CD4-positive, alpha-beta T cell treated with Interleukin-17A for 1 hour (primary cell): ENCODE results near the gene TNFRSF1A.

Source experiments
- DNase-seq: peaks from one replicate; pipeline ENCODE4 v3.0.0-alpha.2; 2020

TNFRSF1A gene

DNA sequence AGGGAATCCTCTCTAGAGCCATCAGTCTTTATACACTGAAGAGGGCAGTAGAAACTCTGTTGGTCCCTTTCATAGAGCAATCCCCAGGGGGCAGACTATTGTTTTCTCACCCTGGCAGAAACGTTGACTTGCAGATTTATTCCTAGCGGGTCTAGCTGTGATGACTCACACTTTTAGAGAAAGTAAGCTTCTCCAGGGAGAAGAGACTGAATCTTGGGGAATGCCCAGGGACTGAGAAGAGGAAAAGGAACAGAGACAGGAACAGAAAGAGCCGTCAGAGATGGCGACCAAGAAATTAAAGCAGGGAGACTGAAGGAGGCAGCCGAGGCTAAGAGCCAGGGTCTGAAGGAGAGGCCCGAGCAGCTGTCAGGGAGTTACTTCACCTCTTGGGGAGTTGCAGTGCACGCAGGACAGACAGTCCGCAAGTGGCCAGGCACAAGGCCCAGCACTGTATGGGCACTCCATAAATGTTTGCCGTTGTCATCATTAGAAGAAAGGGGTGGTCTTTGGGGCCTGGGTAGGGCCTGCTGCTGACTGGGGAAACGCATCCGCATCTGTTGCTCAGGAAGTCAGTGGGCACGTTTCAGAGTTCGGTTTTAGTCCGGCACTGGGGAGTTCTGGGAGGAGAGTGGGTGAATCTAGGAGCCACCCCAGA is 18.4 kb downstream of the TNFRSF1A start:
- DNase-seq: peak; percentile 70

DNA sequence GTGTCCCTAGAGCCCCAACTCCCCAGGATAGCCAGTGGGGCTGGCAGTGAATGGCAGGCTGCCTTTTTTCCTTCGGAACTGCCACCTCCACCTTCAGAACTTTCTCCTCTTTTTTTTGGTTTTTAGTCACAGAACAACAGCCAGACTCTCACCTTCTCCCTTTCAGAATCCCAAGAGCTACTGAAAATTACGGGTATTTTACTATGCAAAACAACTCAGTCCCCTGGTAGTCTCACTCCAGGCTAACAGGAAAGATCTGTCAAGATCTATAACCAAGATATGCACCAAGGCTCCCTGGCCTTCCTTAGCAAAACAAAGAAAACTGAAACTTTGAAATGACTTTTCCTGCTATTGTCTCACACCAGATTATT is 18.9 kb downstream of the TNFRSF1A start:
- no peak for DNase-seq

DNA sequence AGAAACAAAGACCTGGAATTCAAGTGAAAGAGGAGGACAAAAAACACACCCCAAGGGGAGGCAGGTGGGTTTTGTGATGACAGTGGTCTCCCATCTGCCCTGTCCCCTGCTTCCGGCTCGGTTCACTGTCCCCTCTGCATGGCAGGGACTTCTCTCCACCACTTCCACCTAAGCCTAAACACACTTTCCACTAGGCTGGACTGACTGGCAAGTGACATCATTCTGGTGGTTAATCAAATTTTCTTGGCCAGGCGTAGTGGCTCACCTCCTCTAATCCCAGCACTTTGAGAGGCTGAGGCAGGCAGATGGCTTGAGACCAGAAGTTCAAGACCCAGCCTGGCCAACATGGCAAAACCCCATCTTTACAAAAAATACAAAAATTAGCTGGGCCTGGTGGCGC is 19.5 kb downstream of the TNFRSF1A start:
- DNase-seq: no peak

DNA sequence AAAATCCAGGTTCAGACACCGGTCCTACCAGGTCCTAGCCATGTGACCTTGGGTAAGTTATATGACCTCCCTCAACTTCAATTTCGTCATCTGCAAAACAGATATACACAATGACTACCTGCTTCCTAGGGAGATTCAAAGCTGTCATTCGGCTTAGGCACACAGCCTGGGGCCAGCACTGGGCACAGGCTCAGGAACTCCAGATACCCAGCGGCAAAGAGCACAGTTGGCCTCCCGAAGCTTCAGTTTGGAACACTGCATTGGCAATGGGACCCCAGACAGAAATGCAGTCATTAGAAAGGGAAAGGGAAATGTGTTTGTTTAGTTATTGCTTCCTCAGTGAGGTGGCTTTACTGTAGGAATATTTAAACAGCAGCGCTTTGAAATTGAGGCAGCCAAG is 20.0 kb downstream of the TNFRSF1A start:
- DNase-seq: no peak

DNA sequence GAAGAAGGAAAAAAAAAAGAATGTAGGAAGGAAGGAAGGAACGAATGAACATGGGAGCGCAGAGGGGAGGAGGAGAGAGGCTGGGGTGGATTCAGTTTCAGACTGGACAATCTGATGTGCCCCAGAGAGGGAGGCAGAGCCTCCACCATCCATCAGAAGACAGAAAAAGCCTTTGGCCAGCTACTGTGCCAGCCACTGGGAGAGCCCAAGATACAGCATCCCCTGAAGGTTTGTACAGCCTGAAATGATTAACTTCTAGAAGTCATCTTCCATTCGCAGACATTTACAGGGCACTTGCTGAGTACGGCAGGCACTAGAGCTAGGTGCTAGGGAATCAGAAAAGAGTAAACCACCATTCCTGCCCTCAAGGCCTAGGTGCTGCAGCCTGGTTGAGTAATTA is 22.4 kb downstream of the TNFRSF1A start:
- no peak for DNase-seq

DNA sequence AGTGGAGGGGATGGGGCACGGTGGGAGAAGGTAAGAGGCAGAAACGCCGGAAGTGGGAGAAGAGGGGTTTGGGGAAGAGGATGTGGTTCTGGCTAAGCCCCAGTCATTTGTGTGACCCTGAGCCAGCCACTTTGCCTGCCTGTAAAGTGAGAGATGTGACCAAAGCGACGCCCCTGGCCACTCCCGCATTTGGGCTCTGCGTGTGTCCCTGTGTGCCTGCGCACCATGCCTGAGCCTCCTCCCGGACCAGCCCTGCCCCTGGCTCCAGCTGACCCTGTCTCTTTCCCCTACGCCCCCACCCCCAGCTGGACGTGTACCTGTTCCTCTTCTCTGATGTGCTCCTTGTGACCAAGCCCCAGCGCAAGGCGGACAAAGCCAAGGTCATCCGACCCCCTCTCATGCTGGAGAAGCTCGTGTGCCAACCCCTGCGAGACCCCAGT is 23.4 kb downstream of the TNFRSF1A start:
- no peak for DNase-seq

DNA sequence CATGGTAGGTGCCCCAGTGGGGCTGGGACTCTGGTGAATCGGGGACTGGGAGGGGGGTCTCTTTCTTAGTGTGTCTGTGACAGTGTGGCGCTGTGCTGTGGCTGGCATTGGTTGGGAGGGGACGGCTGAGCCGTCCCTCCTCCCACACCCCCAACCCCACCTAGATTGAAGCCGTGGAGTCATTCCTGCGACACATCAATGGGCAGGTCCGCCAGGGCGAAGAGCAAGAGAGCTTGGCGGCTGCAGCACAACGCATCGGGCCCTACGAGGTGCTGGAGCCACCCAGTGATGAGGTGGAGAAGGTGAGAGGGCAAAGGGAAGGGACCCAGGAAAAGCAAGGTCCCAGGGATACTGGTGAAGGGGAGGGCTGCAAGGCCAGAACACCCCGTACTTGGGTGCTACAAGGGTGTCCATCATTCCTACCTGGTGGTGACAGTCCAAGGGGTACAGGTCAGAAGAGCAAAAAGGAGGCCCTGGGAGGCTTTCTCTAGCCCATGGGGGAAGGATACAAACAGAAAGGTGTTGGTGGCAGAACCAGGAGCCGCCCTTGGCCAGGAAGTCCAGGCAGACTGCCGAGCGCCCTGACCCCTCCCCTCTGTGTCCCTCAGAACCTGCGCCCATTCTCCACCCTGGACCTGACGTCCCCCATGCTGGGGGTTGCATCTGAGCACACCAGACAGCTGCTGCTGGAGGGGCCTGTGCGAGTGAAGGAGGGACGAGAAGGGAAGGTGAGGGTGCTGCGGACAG is 24.0 kb downstream of the TNFRSF1A start:
- no peak for DNase-seq

DNA sequence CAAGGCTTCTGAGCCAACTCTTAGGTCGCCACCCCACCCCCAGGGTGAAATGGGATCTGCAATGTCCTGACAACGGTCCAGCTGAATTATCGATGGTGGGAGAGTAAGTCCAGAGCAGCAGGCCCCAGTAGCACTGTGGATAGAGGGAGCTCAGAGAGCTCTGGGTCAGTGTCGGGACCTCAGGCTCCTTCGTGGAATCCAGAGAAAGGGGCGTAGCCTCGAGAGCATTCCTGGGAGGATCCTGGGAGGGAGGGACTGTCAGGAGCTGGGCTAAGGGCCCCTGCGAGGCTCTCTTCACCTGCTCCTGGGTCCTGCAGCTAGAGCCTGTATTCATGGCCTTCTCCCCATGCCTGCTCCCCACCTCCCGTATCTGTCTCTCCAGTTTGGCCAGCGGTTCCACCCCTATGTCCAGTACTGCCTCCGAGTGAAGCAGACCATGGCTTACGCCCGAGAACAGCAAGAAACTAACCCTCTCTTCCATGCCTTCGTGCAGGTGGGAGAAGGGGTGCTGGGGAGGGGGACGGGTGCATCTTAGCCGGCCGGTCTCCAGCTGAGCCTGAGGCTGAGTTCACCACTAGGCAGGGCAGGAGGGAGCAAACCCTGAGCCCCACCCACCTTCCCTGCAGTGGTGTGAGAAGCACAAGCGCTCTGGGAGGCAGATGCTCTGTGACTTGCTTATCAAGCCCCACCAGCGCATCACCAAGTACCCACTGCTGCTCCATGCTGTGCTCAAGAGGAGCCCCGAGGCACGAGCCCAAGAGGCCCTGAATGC is 24.8 kb downstream of the TNFRSF1A start:
- no peak for DNase-seq

DNA sequence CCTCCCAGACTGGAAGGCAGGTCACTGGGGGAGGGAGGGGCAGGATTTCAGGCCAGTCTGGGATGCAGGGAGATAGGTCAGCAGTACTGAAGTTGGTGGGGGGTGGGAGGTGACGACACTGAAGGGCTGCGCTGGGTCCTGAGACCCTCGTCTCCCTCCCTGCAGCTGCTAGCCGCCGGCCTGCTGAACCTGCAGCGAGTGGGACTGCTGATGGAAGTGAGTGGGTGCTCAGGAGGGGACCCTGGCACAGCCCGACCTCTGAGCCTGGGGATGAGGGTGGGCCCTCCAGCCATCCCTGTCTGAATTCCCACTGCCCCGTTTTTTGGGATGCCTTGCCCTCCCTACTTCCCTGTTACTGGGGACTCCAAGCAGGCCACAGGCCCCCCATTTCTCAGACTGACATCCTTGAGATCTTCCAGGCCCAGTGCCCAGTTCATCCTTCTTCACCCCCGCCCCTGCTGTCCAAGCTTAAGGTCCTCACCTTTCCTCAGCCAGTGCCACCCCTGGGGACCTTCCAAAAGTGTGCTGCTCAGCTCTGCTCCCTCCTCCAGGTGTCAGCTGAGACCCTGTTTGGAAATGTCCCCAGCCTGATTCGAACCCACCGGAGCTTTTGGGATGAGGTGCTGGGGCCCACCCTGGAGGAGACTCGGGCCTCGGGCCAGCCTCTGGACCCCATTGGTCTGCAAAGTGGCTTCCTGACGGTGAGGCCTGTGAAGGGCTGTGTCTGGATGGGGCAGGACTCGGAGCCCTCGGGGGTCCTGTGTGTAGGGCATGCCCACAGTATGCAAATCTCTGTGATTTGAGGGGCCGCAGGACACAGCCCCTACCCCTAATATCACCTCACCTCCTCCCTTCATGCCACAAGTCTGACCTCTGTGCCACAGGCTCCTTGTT is 25.9 kb downstream of the TNFRSF1A start:
- DNase-seq: no peak

DNA sequence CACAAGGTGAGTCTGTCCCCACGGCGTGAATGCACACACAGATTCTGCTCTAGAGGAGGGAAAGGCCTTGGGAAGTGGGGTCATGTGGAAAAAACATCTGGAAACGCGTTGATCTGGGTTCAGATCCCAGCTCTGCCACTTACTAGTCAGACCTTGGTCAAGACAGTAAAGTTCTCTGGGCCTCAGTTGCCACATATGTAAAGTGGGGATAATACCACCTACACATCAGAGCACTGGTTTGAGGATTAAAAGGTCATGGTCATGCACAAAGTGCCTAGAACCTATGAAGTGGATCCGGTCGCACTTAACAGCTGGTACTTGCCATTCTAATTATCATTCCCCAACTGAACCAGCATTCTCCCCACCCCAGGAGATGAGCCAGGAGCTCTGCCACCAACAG is 26.7 kb downstream of the TNFRSF1A start:
- DNase-seq: no peak

DNA sequence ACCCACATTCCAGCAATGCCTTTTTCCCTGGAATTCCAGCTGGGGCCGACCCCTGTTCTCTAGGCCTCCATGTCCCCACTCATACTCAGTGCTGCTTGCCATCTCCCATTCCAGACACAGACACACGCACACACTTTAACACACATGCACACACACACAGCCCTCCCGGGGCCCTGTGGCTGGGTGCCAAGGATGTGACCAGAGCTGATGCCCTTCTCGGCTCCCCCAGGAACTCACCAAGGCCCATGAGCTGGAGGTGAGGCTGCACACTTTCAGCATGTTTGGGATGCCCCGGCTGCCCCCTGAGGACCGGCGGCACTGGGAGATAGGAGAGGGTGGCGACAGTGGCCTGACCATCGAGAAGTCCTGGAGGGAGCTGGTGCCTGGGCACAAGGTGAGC is 27.1 kb downstream of the TNFRSF1A start:
- DNase-seq: no peak

DNA sequence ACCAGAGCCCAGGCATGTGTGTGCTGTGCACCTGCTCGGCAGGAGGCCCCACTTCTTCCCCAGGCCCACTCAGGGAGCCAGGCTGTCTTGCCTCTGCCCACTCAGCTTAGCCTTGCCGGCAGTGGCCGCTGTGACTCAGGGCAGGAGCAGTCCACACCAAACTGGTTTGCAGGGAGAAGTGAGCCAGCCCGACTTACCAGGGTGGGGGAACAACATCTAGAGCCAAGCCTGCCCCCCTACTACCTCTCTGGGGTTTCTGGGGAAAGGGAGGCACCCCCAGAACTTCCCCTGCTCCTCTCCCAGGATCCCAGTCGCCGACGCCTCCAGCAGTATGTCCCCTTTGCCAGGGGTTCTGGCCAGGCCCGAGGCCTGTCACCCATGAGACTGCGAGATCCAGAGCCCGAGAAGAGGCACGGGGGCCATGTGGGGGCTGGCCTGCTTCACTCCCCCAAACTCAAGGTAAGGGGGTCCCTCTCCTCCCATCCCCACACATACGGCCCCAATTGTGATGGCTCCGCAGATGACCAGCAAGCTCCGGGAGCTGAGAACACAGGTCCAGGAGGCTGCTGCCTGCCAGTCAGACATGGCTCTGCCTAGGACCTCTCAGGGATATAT is 28.4 kb downstream of the TNFRSF1A start:
- DNase-seq: no peak

DNA sequence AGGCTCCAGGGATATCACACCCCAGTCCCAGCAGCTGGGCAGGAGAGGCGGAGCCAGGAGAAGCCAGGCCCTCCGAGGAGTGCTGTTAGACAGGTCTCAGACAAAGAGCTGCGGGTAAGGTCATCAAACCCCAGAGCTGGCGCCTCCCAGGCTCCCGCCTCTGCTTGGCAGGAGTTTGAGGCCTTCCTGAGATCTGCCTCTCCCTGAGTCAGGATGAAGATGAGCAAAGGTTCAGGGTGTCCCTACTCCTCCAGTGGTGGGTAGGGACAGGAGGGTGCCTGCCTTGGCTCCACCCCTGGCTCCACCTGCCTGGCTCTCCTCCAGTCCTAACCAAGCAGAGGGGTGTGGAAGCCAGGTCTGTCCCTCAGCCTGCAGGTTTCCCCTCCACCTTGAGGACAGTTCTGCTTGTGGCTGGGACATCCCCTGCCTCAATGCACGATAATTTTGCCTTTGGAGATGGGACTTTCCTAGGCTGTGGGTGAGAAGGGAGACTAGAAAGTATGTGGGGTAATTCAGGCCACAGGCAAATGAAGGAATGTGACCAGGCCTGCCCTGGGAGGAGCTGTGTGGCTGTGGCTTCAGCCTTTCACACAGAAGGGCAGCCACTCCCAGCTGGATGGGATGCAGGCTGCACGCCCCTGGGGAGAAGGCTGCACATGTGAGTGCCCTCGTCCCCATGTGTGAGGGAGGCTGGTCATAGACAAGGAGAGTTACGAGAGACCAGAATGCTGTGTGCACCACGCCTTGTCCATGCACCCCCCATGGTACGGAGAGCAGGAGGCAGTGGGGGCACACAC is 29.1 kb downstream of the TNFRSF1A start:
- DNase-seq: no peak

DNA sequence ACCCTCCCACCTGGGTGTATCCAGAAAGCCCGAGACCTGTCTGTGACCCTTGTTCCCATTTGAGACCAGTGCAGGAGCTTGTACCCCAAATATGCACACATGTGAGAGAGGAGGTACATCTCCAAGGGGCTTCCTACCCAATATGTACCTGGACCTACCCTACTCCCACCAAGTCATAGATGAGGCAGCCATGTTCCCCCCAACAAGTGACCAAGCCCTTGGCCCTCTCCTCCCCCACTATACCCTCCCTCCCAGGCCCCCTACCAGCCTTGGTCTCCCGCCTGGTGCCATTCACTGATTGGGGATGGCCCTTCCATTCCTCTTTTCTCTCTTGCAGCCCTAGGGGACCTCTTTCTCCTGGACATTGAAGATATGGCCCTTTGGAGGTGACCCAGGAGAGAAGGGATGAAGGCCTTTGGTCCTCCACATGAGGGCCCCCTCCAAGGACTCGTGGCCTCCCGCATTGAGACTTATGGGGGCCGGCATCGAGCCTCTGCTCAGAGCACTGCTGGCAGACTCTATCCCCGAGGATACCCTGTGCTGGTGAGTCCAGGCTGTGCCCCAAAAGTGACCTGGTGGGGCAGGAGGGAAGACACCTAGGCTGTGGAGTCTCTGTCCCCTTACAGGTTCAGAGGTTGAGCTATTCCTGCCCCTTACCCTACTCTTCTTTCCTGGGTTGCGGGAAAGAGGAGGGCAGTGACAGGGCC is 29.9 kb downstream of the TNFRSF1A start:
- no peak for DNase-seq

DNA sequence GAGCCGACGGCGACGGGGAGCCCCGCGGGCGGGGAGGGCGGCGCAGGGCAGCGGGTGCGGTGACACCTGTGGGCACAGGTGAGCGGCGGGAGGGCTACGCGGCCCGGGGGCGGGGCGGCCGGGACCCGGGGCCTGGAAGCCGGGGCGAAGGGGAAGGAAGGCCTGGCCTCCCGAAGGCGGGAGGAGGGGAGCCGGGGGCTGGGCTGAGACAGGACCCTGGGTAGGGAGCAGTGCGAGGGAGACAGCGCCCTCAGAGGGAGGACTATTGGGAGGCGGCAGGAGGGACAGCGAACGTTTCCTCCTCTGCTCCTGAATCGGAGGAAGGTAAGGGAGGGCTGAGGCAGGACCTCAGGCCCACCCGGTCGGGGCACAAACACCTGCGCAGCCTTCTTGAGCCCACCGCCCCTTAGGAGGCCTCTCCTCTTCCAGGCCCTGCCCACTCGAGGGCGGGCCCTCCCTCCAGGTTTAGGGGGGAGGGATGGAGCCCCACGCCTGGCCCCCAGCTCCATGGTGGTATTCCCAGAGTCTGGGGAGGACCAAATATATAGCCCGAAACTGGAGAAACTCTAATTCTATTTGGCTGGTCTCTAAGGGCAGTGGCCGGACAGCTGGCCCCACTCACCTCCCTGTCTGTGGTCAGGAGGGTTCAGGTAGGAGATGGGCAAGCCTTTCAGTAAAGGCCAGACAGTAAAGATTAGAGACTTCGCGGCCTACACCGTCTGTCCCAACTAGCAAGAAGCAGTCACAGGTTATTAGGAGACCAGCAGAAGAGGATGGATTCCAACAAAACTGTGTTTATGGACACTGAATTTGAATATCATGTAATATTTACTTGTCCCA is 30.9 kb downstream of the TNFRSF1A start:
- DNase-seq: no peak

DNA sequence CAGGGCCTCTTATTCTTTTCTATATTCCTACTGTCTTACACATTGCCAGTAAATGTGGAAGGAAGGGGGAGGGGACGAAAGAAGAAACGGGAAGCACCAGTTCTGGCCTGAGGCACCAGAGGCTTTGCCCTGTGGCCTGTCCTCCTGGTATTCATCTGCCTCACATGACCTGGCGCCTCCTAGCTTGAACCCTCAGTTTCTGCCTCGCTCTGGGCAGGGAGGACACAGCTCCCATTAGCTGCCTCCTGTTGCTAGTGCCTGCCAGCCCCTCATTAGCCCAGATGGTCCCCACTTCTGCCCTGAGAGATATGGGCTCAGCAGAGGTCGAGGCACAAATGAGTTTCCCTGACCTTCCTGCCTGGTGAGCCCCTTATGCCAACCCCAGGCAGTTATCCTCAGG is 34.3 kb downstream of the TNFRSF1A start:
- DNase-seq: no peak

DNA sequence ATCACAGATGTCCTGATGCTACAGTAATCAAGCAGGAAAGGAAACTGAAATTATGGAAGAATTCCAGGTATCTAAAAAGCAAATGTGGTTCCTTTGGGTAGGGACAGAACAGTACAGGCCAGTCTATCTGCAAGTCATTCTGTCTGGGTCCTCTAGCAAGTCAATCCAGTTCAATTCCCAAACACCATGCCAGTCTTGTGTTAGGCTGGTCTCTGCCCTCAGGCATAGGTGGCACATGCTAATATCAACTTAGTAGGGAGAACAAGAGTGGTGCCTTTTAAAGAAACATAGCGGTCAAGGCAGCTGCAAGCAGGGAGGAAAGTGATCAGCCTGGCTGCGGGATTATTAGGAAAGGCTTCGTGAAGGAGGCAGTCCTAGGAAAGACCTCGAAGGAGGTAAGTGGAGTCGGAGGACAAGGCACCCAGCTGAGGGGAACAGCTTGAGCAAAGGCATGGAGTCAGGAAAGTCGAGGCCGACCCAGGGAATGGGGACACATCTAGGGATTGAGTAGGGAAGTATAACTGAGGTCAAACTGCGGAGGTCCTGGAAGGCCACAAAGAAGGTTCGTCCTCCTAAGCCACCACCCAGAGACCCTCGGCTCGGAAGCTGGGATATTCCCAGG is 35.2 kb downstream of the TNFRSF1A start:
- no peak for DNase-seq

DNA sequence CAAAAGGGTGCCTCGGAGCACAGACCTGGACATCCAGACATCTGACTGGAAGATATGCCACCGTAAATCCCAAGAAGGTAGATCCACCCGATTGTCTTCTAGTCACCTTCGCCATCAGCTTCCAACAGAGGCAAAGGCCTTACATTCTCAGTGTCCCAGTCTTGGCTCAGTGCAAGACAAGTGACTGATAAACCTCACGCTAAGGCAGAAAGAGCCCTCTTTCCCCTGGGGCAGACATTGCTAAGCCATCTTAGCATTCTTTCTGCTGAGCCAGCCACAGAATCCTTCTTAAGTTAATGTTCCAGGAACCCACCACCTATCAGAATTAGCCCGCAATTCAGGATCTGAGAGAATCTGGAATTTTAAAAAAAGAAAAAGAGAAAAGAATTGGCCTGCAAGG is 35.7 kb downstream of the TNFRSF1A start:
- no peak for DNase-seq

DNA sequence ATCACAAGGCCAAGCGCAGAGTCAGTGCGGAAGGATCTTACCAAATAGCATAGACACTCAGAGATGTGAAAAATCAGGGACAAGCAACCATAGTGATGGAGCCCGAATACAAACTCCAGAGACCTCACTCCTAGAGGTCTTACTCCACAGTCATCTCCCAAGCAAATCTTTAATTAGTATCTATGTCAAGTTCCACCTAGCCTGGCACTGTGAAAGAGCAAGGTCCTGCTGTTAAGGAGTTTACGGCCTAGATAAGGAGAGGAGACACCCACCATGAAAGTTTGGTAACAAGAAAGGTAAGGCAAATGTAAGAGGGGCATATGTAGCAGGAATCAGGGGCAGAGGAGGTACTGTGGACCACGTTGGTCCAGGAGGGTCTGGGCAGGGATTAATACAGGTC is 38.8 kb downstream of the TNFRSF1A start:
- no peak for DNase-seq

DNA sequence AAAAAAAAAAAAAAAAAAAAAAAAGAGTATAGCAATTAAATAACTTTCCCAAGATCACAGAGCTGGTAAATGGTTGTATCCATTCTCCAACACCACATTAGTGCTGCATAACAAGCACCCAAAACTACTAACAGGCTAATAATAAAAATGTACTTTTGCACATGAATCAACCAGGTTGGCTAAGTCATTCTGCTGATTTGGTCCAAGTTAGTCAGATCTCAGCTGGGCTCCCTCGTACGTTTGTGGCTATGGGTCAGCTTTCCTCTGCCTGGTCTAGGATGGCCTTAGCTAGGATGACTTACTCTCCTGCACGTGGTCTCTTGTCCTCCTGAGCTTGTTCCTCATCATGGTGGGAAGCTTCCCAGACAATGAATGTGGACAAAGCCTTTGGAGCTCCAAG is 39.3 kb downstream of the TNFRSF1A start:
- no peak for DNase-seq
